Immature natural killer cell (primary cell): ENCODE data around the gene ADAP1. TPM values are rescaled to one million over a fixed set of nuclear protein-coding genes. Genes with fewer than 3 reads are reported as not detected.
A peak's percentile ranks its signal among the peaks of the same experiment; 100 is the strongest.
"Not testable (repeated sequence)": the region's sequence is repeated elsewhere in the genome, so short reads cannot be mapped to it uniquely, and the experiment has no call there.

ENCODE experiments used
- DNase-seq, 3 donors: peaks; one replicate each; pipeline ENCODE4 v3.0.0; 2022; ENCODE audit warnings: mixed read lengths in 1 of 3
- H3K27ac Mint-ChIP-seq, 6 donors: one replicate each; pipeline ENCODE4 v1.8.0; 2020; ENCODE audit warnings: mixed read lengths in 6 of 6, mild to moderate bottlenecking in 5 of 6, inconsistent platforms in 4 of 6, moderate library complexity in 3 of 6
- H3K27me3 Mint-ChIP-seq, 3 donors: one replicate each; pipeline ENCODE4 v1.8.0; 2020 to 2021; ENCODE audit warnings: low read depth in 3 of 3, mild to moderate bottlenecking in 3 of 3, mixed read lengths in 3 of 3, moderate library complexity in 3 of 3, inconsistent platforms in 1 of 3
- H3K36me3 Mint-ChIP-seq, 3 donors: one replicate each; pipeline ENCODE4 v1.8.0; 2020; ENCODE audit warnings: mixed read lengths in 3 of 3, inconsistent platforms in 2 of 3, mild to moderate bottlenecking in 2 of 3
- H3K4me1 Mint-ChIP-seq, 2 donors: one replicate each; pipeline ENCODE4 v1.8.0; 2020; ENCODE audit warnings: inconsistent platforms in 2 of 2, mild to moderate bottlenecking in 2 of 2, mixed read lengths in 2 of 2, moderate library complexity in 1 of 2
- H3K4me3 Mint-ChIP-seq, 5 donors: one replicate each; pipeline ENCODE4 v1.8.0; 2020; ENCODE audit warnings: mild to moderate bottlenecking in 5 of 5, mixed read lengths in 5 of 5, inconsistent platforms in 3 of 5, moderate library complexity in 3 of 5
- H3K9me3 Mint-ChIP-seq, 6 donors: one replicate each; pipeline ENCODE4 v1.8.0; 2020; ENCODE audit warnings: mild to moderate bottlenecking in 6 of 6, mixed read lengths in 6 of 6, inconsistent platforms in 4 of 6, moderate library complexity in 3 of 6
- polyA plus RNA-seq, 3 donors: library from polyadenylated mRNA; unstranded; fragments of 300-500 nt; fragmentation: Illumina TruSeq; gene quantifications; one replicate each; pipeline ENCODE4 v1.2.3, GENCODE V29; 2021

The ADAP1 gene
- polyA plus RNA-seq, 3 donors from 2014 or later: 49.7 to 72.1 (median 55.1) TPM

GRCh38 chr7:963236-964078 is 9.0 kb upstream of the ADAP1 start:
- no peak for DNase-seq
- Mint-ChIP-seq H3K27me3 (peaks cover 5 to 17% (median 13%) of the 10 kb centered on the region in 3 donors), H3K36me3 (peaks cover 4 to 10% (median 10%) of the 10 kb centered on the region in 3 donors), H3K27ac (no peak overlapping the region), H3K4me3 (peak overlapping the region in 1 of 5 donors; percentile 63), H3K4me1 (peaks cover 15 to 26% of the 10 kb centered on the region in 2 donors), H3K9me3 (no peaks in the 10 kb centered on the region)

- Mint-ChIP-seq H3K4me1 (peaks cover 15 to 26% of the 10 kb centered on the region in 2 donors), H3K36me3 (peaks cover 0 to 5% (median 5%) of the 10 kb centered on the region in 3 donors), H3K9me3 (no peaks in the 10 kb centered on the region), H3K27ac (no peak overlapping the region), H3K27me3 (peaks cover 5 to 14% (median 11%) of the 10 kb centered on the region in 3 donors), H3K4me3 (no peak overlapping the region)
- no peak for DNase-seq
Observed at GRCh38 chr7:962401-963081, 8.1 kb upstream of the ADAP1 start.

- Mint-ChIP-seq H3K4me3 (no peak overlapping the region), H3K27me3 (peaks cover 2 to 14% (median 9%) of the 10 kb centered on the region in 3 donors), H3K4me1 (peaks cover 15 to 26% of the 10 kb centered on the region in 2 donors), H3K36me3 (no peaks in the 10 kb centered on the region), H3K9me3 (no peaks in the 10 kb centered on the region), H3K27ac (no peak overlapping the region)
- no peak for DNase-seq
Observed at GRCh38 chr7:961546-962400, 7.3 kb upstream of the ADAP1 start.

GRCh38 chr7:960972-961371 is 6.5 kb upstream of the ADAP1 start:
- H3K4me1 Mint-ChIP-seq: peaks cover 14 to 19% of the 10 kb centered on the region in 2 donors
- H3K27ac Mint-ChIP-seq, H3K4me3 Mint-ChIP-seq: not testable (repeated sequence)

GRCh38 chr7:960269-960871 is 5.9 kb upstream of the ADAP1 start:
- Mint-ChIP-seq H3K4me1 (peaks cover 14 to 16% of the 10 kb centered on the region in 2 donors), H3K9me3 (no peaks in the 10 kb centered on the region), H3K27ac (no peak overlapping the region), H3K4me3 (no peak overlapping the region), H3K36me3 (no peaks in the 10 kb centered on the region), H3K27me3 (peaks cover 2 to 14% (median 7%) of the 10 kb centered on the region in 3 donors)
- DNase-seq: no peak

More at GRCh38 chr7:960972-961371, 6.5 kb upstream of the ADAP1 start:
- peaks cover 2 to 14% (median 9%) of the 10 kb centered on the region in 3 donors for H3K27me3 Mint-ChIP-seq
- H3K9me3 Mint-ChIP-seq, DNase-seq, H3K36me3 Mint-ChIP-seq: not testable (repeated sequence)

- not testable (repeated sequence) for DNase-seq, H3K36me3 Mint-ChIP-seq, H3K4me3 Mint-ChIP-seq, H3K9me3 Mint-ChIP-seq, H3K27ac Mint-ChIP-seq
- Mint-ChIP-seq H3K4me1 (peaks cover 8 to 16% of the 10 kb centered on the region in 2 donors), H3K27me3 (peaks cover 2 to 12% (median 7%) of the 10 kb centered on the region in 3 donors)
Observed at GRCh38 chr7:959740-960139, 5.3 kb upstream of the ADAP1 start.

GRCh38 chr7:959271-959670 is 4.8 kb upstream of the ADAP1 start:
- Mint-ChIP-seq H3K4me1 (peaks cover 5 to 13% of the 10 kb centered on the region in 2 donors), H3K27ac (peak overlapping the region in 1 of 6 donors; percentile 71), H3K36me3 (no peaks in the 10 kb centered on the region), H3K9me3 (no peaks in the 10 kb centered on the region), H3K4me3 (no peak overlapping the region), H3K27me3 (peaks cover 2 to 9% (median 7%) of the 10 kb centered on the region in 3 donors)
- no peak for DNase-seq

- H3K36me3 Mint-ChIP-seq: no peaks in the 10 kb centered on the region
- no peak overlapping the region for H3K27ac Mint-ChIP-seq
- no peak overlapping the region for H3K4me3 Mint-ChIP-seq
- H3K9me3 Mint-ChIP-seq: no peaks in the 10 kb centered on the region
- peaks cover 2 to 9% of the 10 kb centered on the region in 2 donors for H3K4me1 Mint-ChIP-seq
- no peak for DNase-seq
- H3K27me3 Mint-ChIP-seq: peaks cover under 1 to 7% (median 7%) of the 10 kb centered on the region in 3 donors
Observed at GRCh38 chr7:958221-959200, 4.0 kb upstream of the ADAP1 start.

GRCh38 chr7:957418-958220 is 3.1 kb upstream of the ADAP1 start:
- no peak for DNase-seq
- Mint-ChIP-seq H3K9me3 (no peaks in the 10 kb centered on the region), H3K36me3 (no peaks in the 10 kb centered on the region), H3K4me3 (no peak overlapping the region), H3K27ac (no peak overlapping the region), H3K4me1 (peaks cover 2 to 7% of the 10 kb centered on the region in 2 donors), H3K27me3 (peaks cover 0 to 7% (median 6%) of the 10 kb centered on the region in 3 donors)

- peak overlapping the region; percentile 61 to 81 (median 73) for H3K4me3 Mint-ChIP-seq
- peak overlapping the region in 5 of 6 donors; percentile 34 to 76 (median 72) for H3K27ac Mint-ChIP-seq
- H3K27me3 Mint-ChIP-seq: peaks cover 0 to 6% (median 4%) of the 10 kb centered on the region in 3 donors
- H3K9me3 Mint-ChIP-seq: no peaks in the 10 kb centered on the region
- peaks cover 6 to 15% of the 10 kb centered on the region in 2 donors for H3K4me1 Mint-ChIP-seq
- DNase-seq: no peak
- H3K36me3 Mint-ChIP-seq: no peaks in the 10 kb centered on the region
Observed at GRCh38 chr7:956031-956430, 1.6 kb upstream of the ADAP1 start.

GRCh38 chr7:953547-954327 is 743 bp downstream of the ADAP1 start:
- peaks cover 29 to 37% of the 10 kb centered on the region in 2 donors for H3K4me1 Mint-ChIP-seq
- no peak overlapping the region for H3K27ac Mint-ChIP-seq
- peaks cover 0 to 9% (median 3%) of the 10 kb centered on the region in 3 donors for H3K27me3 Mint-ChIP-seq
- peak overlapping the region; percentile 33 to 71 (median 62) for H3K4me3 Mint-ChIP-seq
- no peaks in the 10 kb centered on the region for H3K36me3 Mint-ChIP-seq
- DNase-seq: peak; percentile 52 to 58 (median 55)
- no peaks in the 10 kb centered on the region for H3K9me3 Mint-ChIP-seq
